Kidney tubule cell (primary cell): ENCODE results near the gene THADA.

Experiments used
- DNase-seq: peaks from one replicate; pipeline ENCODE4 v3.0.0-alpha.2; 2018; ENCODE audit warnings: low spot score

The THADA gene

DNA sequence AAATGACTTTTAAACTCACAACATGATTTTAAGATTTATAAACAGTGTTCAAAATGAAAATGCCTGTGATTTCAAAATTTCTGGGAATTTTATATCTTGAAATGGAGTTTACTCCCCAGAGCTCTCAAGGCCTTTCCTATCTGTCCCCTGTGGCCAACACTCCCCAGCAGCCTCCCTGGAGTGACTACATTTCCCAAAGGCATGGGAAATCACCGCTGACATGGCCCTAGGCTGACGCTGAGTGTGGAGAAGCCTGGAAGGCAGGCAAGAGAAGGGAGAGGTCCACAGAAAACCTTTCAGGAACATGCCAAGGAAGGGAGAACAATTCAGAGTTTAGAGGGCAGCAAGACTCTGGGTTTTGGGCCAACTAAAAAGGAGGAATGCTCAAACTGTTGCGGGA is 349.2 kb downstream of the THADA start:
- DNase-seq = no peak

GRCh38 chr2:43241558-43241957 is 354.3 kb downstream of the THADA start:
- DNase-seq = no peak

DNA sequence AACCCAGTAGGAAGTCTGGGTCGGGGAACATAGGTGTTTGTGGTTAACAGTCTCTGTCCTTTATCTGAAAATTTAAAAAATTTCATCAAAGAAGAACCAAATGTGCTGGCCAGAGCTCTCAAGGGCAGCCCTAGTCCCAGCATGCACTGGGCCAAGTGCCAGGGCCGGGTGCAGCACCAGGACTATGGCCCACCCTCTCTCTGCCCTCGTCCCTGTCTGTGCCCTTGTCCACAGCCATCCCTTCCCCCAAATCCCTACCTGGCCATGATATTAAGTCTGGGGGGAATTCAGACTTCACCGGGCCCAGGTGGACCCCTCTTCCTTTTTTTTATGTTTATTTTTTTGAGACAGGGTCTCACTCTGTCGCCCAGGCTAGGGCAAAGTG is 355.1 kb downstream of the THADA start:
- DNase-seq = no peak

- no peak for DNase-seq
Measured at GRCh38 chr2:43239981-43240765, 355.7 kb downstream of the THADA start.

DNA sequence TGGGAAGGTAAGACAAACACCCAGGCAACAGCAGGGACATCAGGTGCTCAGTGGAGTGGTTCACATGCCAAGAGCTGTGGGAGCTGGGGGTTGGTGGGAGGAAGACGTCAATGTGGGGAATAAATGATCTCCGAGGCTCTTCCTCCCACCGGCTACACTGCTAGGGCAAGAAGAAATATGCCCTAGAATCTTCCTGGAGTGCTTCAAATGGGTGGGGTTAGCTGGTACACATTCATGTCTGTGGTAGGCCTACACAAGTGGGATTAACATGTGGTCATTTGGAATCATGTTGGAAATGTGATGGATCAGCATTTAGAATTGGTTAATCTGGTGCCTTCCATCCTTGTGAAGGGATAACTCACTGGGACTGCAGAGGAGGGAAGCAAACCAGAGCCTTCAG is 357.0 kb downstream of the THADA start:
- DNase-seq = no peak

DNA sequence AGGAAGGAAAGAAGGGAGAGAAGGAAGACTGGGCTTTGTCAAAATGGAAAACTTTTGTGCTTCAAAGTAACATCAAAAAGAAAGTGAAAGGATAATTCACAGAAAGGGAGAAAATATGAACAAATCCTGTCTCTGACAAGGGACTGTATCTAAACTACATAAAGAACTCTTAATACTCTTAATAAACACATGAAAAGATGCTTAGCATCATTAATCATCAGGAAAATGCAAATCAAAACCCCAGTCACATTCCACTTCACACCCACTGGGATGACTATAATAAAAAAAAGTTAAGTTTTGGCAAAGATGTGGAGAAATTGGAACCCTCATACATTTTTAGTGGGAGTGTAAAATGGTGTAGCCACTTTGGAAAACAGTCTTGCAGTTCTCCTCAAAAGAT is 357.7 kb downstream of the THADA start:
- no peak for DNase-seq

DNA sequence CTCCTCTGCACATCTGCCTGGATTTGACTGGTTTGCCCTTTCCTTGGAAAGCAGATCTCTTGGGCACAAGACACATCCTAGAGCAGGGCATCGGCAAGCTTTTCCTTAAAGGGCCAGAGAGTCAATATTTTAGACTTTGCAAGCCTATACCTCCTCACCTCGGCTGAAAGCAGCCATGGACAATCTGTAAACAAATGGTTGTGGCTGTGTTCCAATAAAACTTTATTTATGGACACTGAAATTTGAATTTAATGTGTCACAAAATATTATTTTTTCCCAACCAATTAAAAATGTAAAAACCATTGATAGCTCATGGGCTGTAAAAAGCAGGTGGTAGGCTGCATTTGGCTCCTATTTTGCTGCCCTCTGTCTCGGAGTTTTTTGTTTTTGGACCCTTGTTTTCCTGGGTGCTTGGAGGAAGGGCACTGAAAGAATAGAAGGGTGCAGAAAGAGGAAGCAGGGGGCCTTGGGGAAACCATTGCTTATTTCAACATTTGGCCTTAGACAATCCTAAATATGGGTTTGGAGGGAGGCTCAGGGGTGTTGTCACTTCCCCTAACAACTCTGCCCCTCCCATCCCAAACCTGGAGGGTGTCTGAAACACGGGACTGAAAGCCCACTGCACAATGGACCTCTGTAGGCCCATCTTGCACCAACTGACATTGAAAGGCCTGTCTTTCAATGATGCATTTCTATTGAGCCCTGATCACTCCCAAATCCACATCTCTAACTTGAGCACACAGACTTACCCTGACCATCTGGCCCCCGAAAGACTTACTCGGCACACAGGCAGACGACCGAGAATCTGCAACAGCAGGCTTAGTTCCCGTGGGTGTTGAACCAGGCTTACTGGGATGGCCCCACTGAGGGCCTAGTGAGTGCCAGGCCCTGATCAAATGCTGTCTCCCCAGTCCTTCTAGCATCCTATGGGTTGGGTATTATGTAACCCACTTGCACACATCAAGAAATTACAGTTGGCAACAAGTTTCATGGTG is 362.3 kb downstream of the THADA start:
- DNase-seq = no peak

DNA sequence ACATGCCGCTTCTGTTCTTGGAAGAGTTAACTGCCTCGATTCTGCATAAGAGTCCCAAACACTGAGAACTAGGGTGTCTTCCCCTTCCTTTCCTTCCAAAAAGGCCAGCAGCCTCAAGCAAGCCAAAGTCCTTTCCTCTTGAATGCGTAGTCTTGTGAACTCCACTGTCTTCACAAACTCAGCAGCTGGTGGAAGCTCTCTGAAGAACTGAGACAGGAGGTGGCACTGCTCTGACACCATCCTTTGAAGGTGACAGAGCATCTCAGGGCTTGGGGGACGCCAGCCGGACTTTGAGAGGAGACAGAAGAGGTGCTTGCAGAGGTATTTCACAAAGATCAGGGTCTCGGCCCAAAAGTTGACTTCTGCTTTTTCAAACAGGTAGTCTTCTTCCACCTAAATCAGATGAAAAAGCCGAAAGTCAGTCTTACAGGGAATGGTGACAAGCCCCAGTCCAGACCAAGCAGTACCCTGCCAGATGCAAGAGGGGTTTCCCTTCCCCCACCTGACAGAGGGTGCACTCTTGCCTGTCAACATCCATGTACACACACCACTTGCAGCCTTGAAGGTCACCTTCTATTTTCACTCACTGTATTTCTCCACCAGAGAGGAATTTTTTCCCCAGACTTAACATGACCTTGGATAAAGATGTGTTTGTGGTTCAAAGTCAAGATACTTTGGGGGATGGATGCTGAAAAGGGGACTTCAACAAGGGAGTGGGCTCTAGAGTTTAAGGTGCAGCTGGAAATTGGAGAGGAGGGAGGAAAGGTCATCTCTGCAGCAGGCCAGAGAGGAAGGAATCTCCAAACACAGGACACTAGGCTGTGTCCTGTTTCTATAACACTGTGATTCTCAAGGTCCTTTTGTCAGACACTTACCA is 364.6 kb downstream of the THADA start:
- no peak for DNase-seq

- DNase-seq = no peak
Measured at GRCh38 chr2:43230351-43230885, 365.4 kb downstream of the THADA start.

DNA sequence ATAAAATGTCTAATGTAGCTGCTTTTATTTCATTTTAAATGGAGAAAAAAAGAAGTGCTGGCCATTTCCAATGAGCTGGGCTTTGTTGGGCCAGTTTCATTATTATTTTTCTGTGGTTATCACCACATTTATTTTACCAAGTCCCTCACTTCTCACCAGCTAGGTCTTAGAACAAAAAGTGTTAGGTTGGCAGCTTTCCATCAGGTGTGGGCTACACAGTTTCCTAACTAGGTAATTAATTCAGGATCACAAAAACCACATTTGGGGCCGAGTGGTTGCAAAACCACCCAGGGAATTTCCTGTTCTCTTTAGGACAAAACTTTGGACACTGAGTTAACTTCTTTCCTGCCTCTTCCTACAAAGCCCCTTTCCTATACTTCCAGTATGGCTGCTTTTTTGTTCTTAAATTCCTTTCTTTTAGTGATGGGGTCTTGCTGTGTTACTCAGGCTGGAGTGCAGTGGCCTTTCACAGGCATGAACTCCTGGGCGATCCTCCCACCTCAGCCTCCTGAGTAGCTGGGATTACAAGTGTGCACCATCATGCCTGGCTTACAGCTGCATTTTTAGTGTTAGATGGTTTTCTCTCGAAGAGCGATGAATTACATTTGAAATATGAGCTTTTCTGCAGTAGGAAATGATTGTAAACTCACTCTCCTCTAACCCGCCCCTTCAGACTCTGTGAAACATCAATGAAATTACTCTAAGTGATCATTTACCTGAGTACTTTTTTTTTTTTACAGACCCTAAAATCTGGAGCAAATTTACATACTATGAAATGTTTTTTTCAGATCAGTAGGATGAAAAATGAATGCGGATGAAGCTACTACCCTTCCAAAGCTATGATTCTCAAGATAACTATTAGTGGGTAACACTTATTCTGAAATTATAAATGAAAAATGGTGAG is 366.8 kb downstream of the THADA start:
- DNase-seq = peak; percentile 43

- peak; percentile 7 for DNase-seq
Measured at GRCh38 chr2:43228321-43228751, 367.5 kb downstream of the THADA start.

DNA sequence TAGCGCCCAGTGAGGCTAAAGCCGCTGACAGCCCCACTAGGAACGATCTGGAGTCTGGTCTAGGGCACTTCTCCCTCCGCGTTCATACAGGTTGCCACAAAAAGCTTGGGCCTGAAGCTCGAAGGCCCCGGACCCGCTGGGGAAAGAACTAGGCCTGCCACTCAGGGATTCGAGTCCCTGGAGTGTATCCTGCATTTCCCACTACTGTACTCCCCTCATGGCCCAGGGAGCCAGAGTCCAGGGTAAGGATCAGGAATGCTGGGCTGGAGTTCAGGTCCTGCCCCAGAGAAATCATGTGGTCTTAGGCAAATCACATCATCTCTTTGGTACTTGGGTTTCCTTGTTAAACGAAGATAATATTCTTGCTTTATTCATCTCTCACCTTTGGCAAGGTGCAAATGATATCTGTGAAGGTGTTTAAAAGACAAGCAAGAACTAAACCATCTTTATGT is 368.0 kb downstream of the THADA start:
- DNase-seq = no peak

DNA sequence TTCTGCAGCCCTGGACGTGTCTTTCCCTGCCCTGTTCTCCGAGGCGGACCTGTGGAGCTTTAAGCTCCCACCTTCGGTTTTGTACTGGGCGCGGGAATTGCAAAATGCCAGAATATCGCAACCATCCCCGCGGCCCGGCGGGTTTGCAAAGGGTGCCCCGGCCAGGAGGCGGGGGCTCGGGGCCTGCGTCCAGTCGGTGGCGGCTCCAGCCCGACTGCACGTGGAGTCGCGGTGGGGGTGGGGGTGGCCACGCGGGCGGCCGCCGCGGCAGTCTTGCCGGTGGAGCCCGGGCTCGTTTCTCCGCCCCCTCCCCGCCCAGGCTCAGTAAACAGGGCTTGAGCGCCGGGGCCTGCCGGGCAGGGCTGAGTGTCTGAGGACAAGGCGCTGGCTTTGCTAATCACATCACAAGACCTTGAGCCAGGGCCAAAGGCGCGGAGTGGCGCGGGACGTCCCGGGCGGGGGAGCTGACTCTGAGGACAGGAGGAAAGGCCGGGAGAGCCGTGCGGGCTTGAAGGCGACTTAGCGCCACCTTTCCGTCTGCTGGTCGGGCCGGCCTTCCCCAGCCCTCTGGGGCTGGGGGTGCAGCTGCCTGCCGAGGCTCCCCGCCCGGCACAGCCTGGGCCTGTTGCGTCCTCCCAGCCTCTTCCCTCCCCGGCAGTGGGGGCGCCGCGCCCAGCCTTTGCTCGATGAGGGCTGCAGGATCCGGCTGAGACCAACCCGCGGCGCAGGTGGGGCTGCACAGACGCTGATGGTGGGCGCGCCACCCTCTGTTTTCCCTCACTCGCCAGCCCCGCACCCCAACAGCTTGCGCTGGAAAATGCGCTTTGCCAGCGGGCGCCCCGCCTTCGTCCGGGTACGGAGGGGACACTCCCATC is 368.6 kb downstream of the THADA start:
- peak; percentile 80 for DNase-seq

DNA sequence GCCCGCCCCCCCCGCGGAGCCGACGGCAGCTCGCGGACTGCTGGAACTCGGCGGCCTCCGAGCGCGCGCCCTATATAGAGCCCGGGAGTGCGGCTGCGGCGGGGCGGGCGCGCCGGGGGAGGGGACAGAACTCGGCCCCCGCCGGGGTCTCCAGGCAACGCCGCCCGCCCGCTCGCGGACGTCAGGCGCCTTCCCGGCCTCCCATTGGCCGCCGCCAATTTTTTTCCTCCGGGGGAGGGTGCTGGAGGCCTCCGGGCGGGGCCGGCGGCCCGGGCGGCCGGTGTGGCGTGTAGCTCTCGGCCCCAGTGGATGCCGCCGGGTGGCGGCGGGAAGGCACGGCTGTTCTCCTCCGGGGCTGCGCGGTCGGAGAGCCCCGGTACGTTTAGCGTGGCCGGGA is 369.3 kb downstream of the THADA start, which contains the start of gene ZFP36L2:
ZFP36L2 (minus strand) TSS at position 49 of the 397 bp plus-strand sequence. CDS start 291 bp downstream, outside the sequence.
- peak; percentile 97 for DNase-seq

DNA sequence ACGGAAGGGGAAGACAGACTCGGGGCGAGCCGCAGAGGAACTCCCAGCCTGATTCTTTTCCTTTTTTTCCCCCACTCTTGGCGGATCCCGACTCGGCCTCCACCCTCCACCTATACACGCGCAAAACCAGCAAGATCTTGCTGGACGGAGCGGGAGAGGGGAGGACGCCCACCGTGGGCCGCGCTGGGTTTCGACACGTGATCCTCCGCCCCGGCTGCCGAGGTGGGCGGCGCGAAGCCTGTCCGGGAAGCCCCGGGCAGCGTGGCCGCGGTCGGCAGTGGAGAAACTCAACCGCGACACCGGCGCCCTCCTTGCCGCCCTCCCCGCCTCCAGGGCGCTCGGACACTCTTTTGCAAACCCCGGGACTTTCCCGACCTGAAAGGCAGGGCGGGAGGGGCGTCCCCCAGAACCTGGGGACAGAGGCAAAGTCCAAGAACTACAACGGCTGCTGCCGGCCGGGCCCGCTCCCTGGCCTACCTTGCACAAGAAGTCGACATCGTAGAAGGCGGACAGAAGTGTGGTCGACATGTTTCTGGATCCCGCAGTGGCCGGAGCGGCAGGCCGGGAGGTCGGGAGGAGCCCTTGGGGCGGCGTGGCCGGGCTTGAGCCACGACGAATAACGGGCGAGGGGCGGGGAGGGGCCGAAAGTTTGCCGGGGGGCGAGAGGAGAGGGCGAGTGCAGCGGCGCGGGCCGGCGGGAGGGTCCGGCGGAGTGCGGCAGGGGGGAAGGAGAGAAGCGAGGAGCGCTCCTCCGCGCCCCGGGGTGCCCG is 369.9 kb downstream of the THADA start:
- DNase-seq = peak; percentile 83

- peak; percentile 62 for DNase-seq
Measured at GRCh38 chr2:43225093-43225787, 370.6 kb downstream of the THADA start.

DNA sequence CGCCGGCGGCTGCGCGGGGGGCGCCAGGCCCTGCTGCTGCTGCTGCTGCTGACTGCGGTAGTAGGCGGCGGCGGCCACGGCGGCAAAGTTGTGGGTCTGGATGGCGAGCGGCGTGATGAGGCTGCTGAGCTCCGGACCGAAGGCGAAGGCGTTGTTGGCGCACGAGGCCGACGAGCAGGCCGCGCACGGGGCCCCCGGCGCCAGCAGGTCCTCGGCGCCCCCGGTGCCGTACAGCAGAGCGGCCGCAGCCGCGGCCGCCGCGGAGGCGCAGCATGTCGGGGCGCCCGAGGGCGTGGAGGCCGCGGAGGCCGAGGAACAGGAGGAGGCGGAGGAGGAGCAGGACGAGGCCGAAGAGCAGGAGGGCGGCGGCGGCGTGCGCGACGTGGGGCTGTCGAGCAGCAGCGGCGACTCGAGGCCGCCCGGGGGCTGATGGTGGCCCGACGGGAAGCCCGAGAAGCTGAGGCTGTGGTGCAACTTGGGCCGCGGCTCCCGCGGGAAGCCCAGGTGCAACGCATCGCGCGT is 371.2 kb downstream of the THADA start:
- peak; percentile 54 for DNase-seq

GRCh38 chr2:43224131-43224570 is 371.7 kb downstream of the THADA start:
- DNase-seq = peak; percentile 78
